T-helper 22 cell (primary cell): ENCODE results near the gene SMAD9.

Source experiments
- DNase-seq: peaks from one replicate; pipeline ENCODE4 v3.0.0-alpha.2; 2020; ENCODE audit warnings: low read depth

SMAD9 gene

DNA sequence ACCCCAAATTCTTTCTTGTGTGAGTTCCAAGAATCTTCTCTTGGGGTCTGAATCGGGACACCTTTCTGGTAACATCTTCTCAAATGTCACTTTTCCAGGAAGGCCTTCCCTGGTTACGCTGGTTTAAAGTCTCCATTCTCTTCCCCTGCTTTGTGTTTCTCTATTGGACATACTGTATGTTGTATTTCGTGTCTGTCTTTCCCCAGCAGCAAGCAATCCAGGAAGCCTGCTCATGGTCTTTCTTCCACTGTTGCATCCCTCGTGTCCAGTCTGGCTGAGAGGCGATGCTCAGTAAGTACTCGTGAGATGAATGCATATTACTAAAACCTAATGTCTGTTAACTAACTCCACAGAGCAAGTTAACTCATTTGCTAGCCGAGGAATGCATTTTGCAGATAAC, 57.3 kb downstream of the SMAD9 start:
- no peak for DNase-seq

- DNase-seq = no peak
Measured at GRCh38 chr13:36862002-36862685, 57.9 kb downstream of the SMAD9 start.

DNA sequence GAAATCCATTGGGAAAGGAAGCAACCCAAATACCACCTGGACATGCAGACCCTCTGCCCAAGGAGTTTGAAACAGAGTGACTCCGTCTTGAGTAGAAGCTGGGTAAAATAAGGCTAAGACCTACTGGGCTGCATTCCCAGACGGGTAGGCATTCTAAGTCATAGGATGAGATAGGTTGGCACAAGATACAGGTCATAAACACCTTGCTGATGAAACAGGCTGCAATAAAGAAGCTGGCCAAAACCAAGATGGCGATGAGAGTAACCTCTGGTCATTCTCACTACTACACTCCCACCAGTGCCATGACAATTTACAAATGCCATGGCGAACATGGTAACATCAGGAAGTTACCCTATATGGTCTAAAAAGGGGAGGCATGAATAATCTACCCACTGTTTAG, 60.8 kb downstream of the SMAD9 start:
- DNase-seq = no peak

DNA sequence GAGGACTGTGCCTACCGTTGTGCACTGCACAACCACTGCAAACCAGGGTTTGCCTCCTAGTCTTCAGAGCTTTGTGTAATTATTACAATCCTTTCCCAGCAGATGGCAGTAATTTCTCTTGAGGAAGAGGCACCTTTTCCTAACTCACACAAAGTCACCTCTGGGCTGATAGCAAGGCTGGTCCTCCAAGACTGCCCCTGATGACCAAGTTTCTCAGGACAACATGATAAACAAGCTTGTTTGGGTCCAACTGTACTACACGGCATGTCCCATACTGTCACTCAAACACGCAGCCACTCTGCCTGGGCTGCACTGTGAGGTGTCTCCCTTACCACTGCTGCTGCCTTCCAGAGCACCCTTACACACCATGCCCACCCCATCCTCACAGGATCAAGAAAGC, 61.7 kb downstream of the SMAD9 start:
- DNase-seq = no peak

GRCh38 chr13:36857253-36857652, 62.8 kb downstream of the SMAD9 start:
- DNase-seq = no peak

DNA sequence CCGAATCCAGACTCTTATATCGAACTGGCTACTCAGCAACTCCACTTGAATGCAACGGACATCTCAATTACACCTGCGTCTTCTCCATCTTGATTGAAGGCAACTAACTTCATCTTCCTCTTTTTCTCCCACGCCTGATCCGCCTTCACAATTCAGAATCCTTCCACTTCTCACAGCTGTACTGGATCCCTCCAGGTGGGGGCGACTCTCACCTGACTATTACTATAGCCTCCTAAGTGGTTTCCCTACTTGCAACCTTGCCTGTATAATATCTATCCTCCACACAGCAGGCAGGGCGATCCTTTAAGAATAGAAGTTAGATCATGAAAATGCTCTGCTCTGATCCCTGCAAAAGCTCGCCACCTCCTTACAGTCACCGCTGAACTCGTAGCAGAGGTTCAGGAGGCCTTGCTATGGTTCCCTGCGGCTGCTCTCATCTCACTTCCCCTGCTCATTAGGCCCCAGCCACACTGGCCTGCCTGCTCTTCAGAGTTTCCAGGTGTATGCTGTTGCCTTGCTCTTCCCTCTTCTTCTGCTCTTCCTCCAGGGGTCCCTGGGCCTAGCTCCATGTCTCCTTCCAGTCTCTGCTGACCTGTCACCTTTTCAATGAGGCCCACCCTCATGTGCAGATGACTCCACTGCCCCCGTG, 69.1 kb downstream of the SMAD9 start:
- DNase-seq = no peak

DNA sequence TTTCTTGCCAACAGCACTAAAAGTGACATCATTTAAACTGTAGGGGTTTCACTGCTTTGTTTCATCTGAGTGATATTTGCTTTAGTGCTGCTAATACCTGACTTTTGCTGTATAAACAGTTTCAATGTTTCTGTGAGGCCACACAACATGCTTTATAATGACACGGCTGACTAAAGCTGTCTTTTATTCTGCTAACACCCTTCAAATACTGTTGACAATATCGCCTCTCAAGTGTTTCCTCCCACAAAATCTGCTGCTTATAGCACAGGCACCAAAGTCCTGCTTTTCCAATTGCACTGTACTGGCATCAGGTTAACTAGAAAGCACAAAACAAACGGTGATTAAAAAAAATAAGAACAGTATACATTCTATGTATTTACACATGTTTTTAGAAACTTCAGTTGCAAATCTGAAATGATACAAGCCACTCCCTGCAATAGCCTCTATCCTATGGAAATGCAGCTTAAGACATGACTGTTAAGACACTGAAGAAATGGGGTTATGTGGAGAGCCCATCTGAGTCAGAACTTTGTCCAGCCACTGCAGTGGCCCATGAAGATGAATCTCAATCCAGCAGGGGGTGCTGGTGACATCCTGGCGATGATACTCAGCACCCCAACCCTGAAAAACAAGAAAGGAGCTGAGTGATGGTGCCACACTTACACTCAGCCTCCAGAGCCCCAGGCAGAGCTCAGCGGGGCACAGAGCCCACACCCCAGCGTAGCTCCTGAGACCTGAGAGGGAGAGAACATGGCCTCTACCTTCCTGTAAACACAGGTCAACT, 71.6 kb downstream of the SMAD9 start:
- no peak for DNase-seq

GRCh38 chr13:36847606-36848005, 72.4 kb downstream of the SMAD9 start:
- no peak for DNase-seq

DNA sequence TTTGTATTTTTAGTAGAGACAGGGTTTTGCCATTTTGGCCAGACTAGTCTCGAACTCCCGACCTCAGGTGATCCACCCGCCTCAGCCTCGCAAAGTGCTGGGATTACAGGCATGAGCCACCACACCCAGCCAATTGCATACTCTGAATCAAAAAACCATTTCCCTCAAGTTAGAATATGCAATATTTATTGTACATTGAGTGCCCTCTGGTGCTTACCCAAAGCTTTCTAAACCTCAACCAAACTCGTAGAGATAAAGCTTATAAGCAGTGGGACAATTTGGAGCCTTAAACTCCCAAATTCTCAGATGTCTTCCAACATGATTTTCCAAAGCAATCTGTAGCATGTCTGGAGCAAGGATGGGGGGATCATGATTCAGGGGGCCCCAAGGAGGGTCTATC, 78.6 kb downstream of the SMAD9 start:
- no peak for DNase-seq

- no peak for DNase-seq
Measured at GRCh38 chr13:36840718-36841250, 79.3 kb downstream of the SMAD9 start.

GRCh38 chr13:36839981-36840380, 80.1 kb downstream of the SMAD9 start:
- no peak for DNase-seq

DNA sequence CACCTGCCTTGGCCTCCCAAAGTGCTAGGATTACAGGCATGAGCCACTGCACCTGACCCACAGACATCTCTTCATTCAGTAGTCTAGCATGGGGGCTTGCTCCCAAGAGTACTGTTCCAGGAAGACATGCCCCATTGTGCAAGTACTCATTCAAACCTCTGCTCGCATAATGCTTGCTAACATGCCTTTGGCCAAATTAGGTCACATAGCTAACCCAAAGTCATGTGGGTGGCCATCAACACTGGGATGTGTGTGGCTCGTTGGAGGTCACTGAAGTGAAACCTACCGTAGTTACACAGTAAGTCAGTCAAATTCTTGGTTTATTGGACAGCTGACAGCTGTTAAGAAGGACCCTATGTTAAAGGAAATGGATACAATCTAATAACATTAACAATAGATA, 80.8 kb downstream of the SMAD9 start:
- DNase-seq = no peak

DNA sequence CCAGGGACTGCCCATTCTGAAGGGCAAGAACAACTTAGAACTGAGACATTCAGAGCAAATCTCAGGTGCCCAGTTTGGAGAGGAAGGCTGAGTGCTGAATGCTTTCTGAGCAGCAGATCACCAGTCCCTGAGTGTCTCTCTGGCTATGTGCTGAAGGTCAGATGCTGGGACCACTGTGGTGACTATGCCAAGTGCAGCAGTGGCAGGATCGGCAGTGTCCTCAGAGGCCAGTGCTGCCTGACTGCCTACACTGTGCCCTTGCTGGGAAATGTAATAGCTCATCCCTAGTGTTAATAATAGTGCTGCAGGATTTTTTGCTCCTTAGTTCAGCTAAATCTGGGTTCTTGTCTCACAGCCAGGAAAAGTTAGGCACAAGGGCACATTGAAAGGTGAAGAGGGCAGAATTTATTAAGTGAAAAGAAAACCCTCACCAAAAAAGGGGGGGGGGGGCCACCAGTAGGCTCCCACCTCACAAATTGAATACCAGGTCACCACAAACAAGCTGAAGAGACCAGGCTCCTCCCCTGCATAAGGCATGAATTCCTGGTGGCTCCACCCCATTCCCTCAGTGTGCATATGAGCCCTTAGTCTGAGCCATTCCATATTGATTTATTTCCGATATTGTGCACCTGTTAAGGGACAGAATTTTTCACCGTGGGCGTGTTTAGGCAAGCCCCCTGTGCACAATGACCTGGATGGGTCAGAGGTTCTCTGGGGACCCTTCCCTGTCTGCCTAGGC, 82.5 kb downstream of the SMAD9 start:
- no peak for DNase-seq

- no peak for DNase-seq
Measured at GRCh38 chr13:36834299-36834698, 85.7 kb downstream of the SMAD9 start.

- DNase-seq = no peak
Measured at GRCh38 chr13:36831291-36831690, 88.7 kb downstream of the SMAD9 start.

GRCh38 chr13:36829753-36830152, 90.3 kb downstream of the SMAD9 start:
- no peak for DNase-seq

DNA sequence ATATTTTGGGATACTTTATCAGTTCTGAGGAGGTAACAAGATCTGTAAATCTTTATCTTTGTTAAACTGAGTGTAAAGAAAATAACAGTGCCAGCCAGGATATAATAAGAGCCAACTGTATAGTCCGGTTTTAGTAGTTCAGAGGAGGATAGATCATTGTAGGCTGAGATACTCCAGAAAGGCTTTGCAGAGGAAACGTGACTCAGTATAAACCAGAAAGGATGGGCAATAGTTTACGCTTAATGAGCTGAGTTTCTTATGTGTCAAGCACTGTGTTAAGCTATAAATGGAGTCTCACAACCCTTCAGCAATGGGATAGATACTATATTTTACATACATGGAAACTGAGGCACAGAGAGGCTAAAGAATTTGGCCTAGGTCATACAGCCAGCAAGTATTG, 97.3 kb downstream of the SMAD9 start:
- no peak for DNase-seq

DNA sequence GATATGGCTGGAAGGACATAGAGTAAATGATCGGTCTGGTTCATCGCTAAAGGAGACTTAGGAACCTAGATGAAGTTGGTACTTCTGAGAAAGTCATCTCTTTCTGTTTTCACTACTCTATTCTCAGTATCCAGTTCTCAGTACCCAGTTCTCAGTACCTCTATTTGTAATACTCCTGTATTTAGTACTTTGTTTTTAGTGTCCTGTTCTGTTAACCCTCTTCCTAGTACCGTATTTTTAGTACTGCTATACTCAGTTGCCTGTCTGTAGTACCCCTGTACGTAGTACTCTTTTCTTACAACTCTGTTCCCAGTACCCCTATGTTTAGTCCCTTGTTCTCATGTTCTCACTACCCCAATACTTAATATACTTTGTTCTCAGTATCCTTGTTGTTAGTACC, 99.8 kb downstream of the SMAD9 start:
- no peak for DNase-seq

- DNase-seq = peak; percentile 11
Measured at GRCh38 chr13:36819739-36820090, 100.3 kb downstream of the SMAD9 start.

- DNase-seq = peak; percentile 84
Measured at GRCh38 chr13:36818804-36819738, 101.0 kb downstream of the SMAD9 start, which contains the start of gene RFXAP. TSS of gene RFXAP (plus strand) at chr13:36819222. CDS start at chr13:36819358, 136 bp downstream.
